Type B pancreatic cell (in vitro differentiated cells): ENCODE results near the gene MSMP. TPM values are rescaled to one million over a fixed set of nuclear protein-coding genes. Genes with fewer than 3 reads are reported as not detected.

ENCODE experiments used
- DNase-seq: peaks from one replicate; pipeline ENCODE4 v3.0.0; 2021; ENCODE audit warnings: mixed read lengths; ENCODE audit not compliant: unreplicated experiment; ENCODE audit errors: extremely low spot score
- H3K27ac Mint-ChIP-seq: 2 replicates; pipeline ENCODE4 v1.8.0; 2021; ENCODE audit warnings: mild to moderate bottlenecking, mixed read lengths
- H3K27me3 Mint-ChIP-seq: 2 replicates; pipeline ENCODE4 v1.8.0; 2021; ENCODE audit warnings: mixed read lengths
- H3K36me3 Mint-ChIP-seq: 2 replicates; pipeline ENCODE4 v1.8.0; 2021; ENCODE audit warnings: mixed read lengths
- H3K4me1 Mint-ChIP-seq: one replicate; pipeline ENCODE4 v1.8.0; 2021; ENCODE audit warnings: mixed read lengths; ENCODE audit not compliant: unreplicated experiment
- H3K4me3 Mint-ChIP-seq: 2 replicates; pipeline ENCODE4 v1.8.0; 2021; ENCODE audit warnings: mild to moderate bottlenecking, mixed read lengths
- H3K9me3 Mint-ChIP-seq: 2 replicates; pipeline ENCODE4 v1.8.0; 2021; ENCODE audit warnings: mixed read lengths
- CTCF ChIP-seq: fragments of 200-600 bp; sonication (generic); conservative IDR thresholded peaks from 2 replicates; pipeline ENCODE4 v1.5.0; 2021; ENCODE audit warnings: antibody characterized with exemption, mild to moderate bottlenecking
- total RNA-seq: library from RNA; stranded (reverse); gene quantifications from 2 replicates; pipeline ENCODE4 v1.2.1, GENCODE V29; 2021; ENCODE audit warnings: low replicate concordance

Gene MSMP
- total RNA-seq, 1 donor from 2014 or later, result not detected

DNA sequence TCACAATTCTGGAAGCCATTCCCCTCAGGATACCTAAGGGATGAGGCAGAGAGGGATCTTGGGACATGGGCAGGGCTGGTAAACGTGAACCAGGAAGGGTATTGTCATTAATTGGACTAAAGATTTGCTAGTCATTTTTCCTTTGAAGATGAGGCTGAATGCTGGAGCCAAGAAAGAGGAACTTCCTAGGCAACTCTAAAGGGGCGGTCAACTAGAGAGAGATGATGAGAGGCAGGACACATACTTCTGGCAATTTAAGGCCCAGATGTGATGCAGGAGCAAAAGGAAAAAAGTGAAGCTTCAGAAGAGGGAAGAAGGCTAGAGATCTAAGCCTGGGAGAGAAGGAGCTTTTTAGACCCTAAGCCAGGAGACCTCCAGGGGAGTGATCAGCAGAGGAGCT is 10.6 kb downstream of the MSMP start:
- Mint-ChIP-seq H3K4me1 (peaks cover 23% of the 10 kb centered on the region), H3K9me3 (no peaks in the 10 kb centered on the region), H3K27ac (no peak overlapping the region), H3K27me3 (no peaks in the 10 kb centered on the region), H3K4me3 (no peak overlapping the region), H3K36me3 (peaks cover 40% of the 10 kb centered on the region)
- no peak for TF ChIP-seq CTCF
- DNase-seq, result no peak

- Mint-ChIP-seq H3K9me3 (no peaks in the 10 kb centered on the region), H3K27ac (no peak overlapping the region), H3K36me3 (peaks cover 43% of the 10 kb centered on the region), H3K27me3 (no peaks in the 10 kb centered on the region), H3K4me3 (no peak overlapping the region), H3K4me1 (peaks cover 11% of the 10 kb centered on the region)
- no peak for TF ChIP-seq CTCF
- DNase-seq, result no peak
Measured at GRCh38 chr9:35741740-35742139, 12.3 kb downstream of the MSMP start.

GRCh38 chr9:35740243-35740642 is 13.8 kb downstream of the MSMP start:
- DNase-seq, result no peak
- Mint-ChIP-seq H3K27ac (no peak overlapping the region), H3K27me3 (no peaks in the 10 kb centered on the region), H3K9me3 (no peaks in the 10 kb centered on the region), H3K4me3 (no peak overlapping the region), H3K36me3 (peaks cover 41% of the 10 kb centered on the region), H3K4me1 (no peaks in the 10 kb centered on the region)
- TF ChIP-seq CTCF, result no peak

- Mint-ChIP-seq H3K27me3 (no peaks in the 10 kb centered on the region), H3K4me3 (no peak overlapping the region), H3K27ac (peak overlapping the region; percentile 18), H3K9me3 (no peaks in the 10 kb centered on the region), H3K4me1 (no peaks in the 10 kb centered on the region), H3K36me3 (peaks cover 41% of the 10 kb centered on the region)
- no peak for DNase-seq
- no peak for TF ChIP-seq CTCF
Measured at GRCh38 chr9:35738924-35739323, 15.2 kb downstream of the MSMP start.

GRCh38 chr9:35738186-35738585 is 15.9 kb downstream of the MSMP start:
- H3K4me1 Mint-ChIP-seq, result peaks cover 4% of the 10 kb centered on the region
- H3K36me3 Mint-ChIP-seq, result peaks cover 37% of the 10 kb centered on the region
- no peak for DNase-seq
- no peak for TF ChIP-seq CTCF
- no peaks in the 10 kb centered on the region for H3K9me3 Mint-ChIP-seq
- H3K27me3 Mint-ChIP-seq, result no peaks in the 10 kb centered on the region
- H3K27ac Mint-ChIP-seq, result peak overlapping the region; percentile 48
- no peak overlapping the region for H3K4me3 Mint-ChIP-seq

- DNase-seq, result no peak
- Mint-ChIP-seq H3K4me3 (no peak overlapping the region), H3K36me3 (peaks cover 35% of the 10 kb centered on the region), H3K9me3 (no peaks in the 10 kb centered on the region), H3K27me3 (no peaks in the 10 kb centered on the region), H3K4me1 (peaks cover 7% of the 10 kb centered on the region), H3K27ac (peak overlapping the region; percentile 18)
- no peak for TF ChIP-seq CTCF
Measured at GRCh38 chr9:35737143-35737542, 16.9 kb downstream of the MSMP start.
